Spleen (tissue), 11 donors: ENCODE data around the gene MED13. TPM values are rescaled to one million over a fixed set of nuclear protein-coding genes. Genes with fewer than 3 reads are reported as not detected.

Experiments
- DNase-seq: peaks from one replicate; pipeline ENCODE4 v3.0.0-alpha.2; 2020
- H3K27ac ChIP-seq, 8 donors: fragments of 200-600 bp; sonication (generic) in 7 of 8; 1 replicate in 4 of 8; 2 replicates in 4 of 8; pipeline versions ENCODE4 v1.5.0 to v1.8.0; 2016 to 2021; ENCODE audit warnings: inconsistent platforms in 4 of 8, mild to moderate bottlenecking in 4 of 8, moderate library complexity in 1 of 8
- H3K27me3 ChIP-seq, 7 donors: fragments of 200-600 bp; sonication (generic) in 6 of 7; replicated peaks in 1 of 7; 1 replicate in 4 of 7; 2 replicates in 3 of 7; pipeline versions ENCODE4 v1.5.0 to v1.8.0; 2016 to 2021; ENCODE audit warnings: inconsistent platforms in 3 of 7, mild to moderate bottlenecking in 1 of 7
- H3K36me3 ChIP-seq, 6 donors: fragments of 200-600 bp; sonication (generic) in 5 of 6; 1 replicate in 4 of 6; 2 replicates in 2 of 6; pipeline versions ENCODE4 v1.5.0 to v1.8.0; 2016 to 2021; ENCODE audit warnings: inconsistent platforms in 2 of 6
- H3K4me1 ChIP-seq, 6 donors: fragments of 200-600 bp; sonication (generic) in 5 of 6; 1 replicate in 3 of 6; 2 replicates in 3 of 6; pipeline versions ENCODE4 v1.5.0 to v1.8.0; 2016 to 2021; ENCODE audit warnings: inconsistent platforms in 3 of 6
- H3K4me3 ChIP-seq, 8 donors: fragments of 200-600 bp; sonication (generic) in 7 of 8; 1 replicate in 4 of 8; 2 replicates in 4 of 8; pipeline versions ENCODE4 v1.5.0 to v1.8.0; 2016 to 2021; ENCODE audit warnings: inconsistent platforms in 4 of 8, mild to moderate bottlenecking in 4 of 8, moderate library complexity in 2 of 8
- H3K9me3 ChIP-seq, 8 donors: fragments of 200-600 bp; sonication (generic) in 7 of 8; 1 replicate in 4 of 8; 2 replicates in 4 of 8; pipeline versions ENCODE4 v1.5.0 to v1.8.0; 2016 to 2021; ENCODE audit warnings: inconsistent platforms in 4 of 8
- CTCF ChIP-seq, 11 experiments: fragments of 200-600 bp in 7 of 11; fragments of 450-650 bp in 4 of 11; sonication (generic) in 4 of 11; IDR thresholded peaks in 8 of 11; conservative IDR thresholded peaks in 3 of 11; 1 replicate in 7 of 11; 2 replicates in 4 of 11; pipeline versions ENCODE4 v1.4.0 to v1.8.0; 2016 to 2021; ENCODE audit warnings: antibody characterized with exemption in 11 of 11, inconsistent platforms in 4 of 11, mild to moderate bottlenecking in 1 of 11
- POLR2A ChIP-seq, 3 donors: fragments of 450-650 bp; IDR thresholded peaks; one replicate each; pipeline ENCODE4 v1.5.1; 2017; ENCODE audit warnings: antibody characterized with exemption in 3 of 3, mild to moderate bottlenecking in 1 of 3
- POLR2AphosphoS5 ChIP-seq, 3 donors: sonication (generic); formaldehyde crosslinking; IDR thresholded peaks; one replicate each; pipeline ENCODE4 v1.5.1; 2017; ENCODE audit warnings: antibody characterized with exemption in 3 of 3
- WGBS, 5 donors: extraction: QIAGEN DNeasy Blood & Tissue Kit in 3 of 5; methylation state at CpG; one replicate each; pipeline versions ENCODE4 v1.1.5 to v1.1.7; 2013 to 2018; 5-methylcytosine and 5-hydroxymethylcytosine counted together
- intact Hi-C: fragments of 100-400 bp; cut with DNase I; formaldehyde crosslinking; loops from one replicate; pipeline ENCODE4 v1.15.0; 2023; ENCODE audit warnings: low total_unique reads
- polyA plus RNA-seq, 3 donors: library from polyadenylated mRNA; stranded (reverse); fragments of 200-250 nt; gene quantifications; one replicate each; pipeline ENCODE4 v1.2.1, GENCODE V29; 2013
- total RNA-seq, 7 donors: library from RNA; depleted of rRNA in 3 of 7; stranded (reverse); fragments of >200 nt in 3 of 7; fragmentation: NEBNext Ultra II Directional in 4 of 7; extraction: Animal tissue kit (Norgen Biotek cat#: 25700) in 4 of 7; gene quantifications; one replicate each; pipeline versions ENCODE4 v1.1.0 to v1.2.1, GENCODE V29; 2016 to 2021
- donor health status: healthy with polysubstance abuse.
- donor health status: DM: no; HTN: no; CAD: no; lungs with moderate emphysema.
- donor health status: DM: no; HTN: no; CAD: no.
- donor health status: Bipolar disorder and iron deficiency.
- donor health status: healthy.
- donor health status: DM: no; HTN: no; CAD: no.
- donor health status: DM: yes; HTN: yes; CAD: no.

Gene MED13
- total and polyA plus RNA-seq, 10 donors: 4.0 to 104 (median 79.8) TPM

DNA sequence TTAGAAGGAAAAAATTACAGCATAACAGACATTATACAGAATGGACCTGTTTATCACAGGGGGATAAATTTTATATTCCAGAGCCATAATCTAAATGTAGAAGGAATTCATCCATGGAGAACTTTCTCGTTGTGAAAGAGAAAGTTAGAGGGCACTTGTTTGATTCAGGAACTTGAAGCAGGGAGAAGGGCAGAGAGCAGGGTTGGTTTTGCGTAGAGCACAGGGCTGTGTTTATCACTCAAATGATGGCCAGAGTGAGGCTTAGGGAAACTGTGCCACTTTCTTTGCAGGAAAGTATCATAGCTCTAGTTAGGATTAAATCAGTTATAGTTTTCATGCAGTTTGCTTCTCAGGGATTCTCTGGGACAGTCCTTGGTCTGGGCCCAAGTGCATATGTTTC, 29.1 kb upstream of the MED13 start:
- DNase-seq: no peak
- Histone ChIP-seq H3K9me3 (no peaks in the 10 kb centered on the region), H3K4me3 (no peak overlapping the region), H3K27ac (no peak overlapping the region), H3K4me1 (peaks cover 3 to 22% (median 10%) of the 10 kb centered on the region in 6 donors), H3K27me3 (no peaks in the 10 kb centered on the region), H3K36me3 (no peaks in the 10 kb centered on the region)
- TF ChIP-seq CTCF (IDR thresholded peaks at IDR 0.05 in 8 of 11, conservative IDR thresholded peaks at IDR 0.05 in 3 of 11) (no peak), POLR2A (IDR thresholded peaks at IDR 0.05) (no peak), POLR2AphosphoS5 (IDR thresholded peaks at IDR 0.05) (no peak)
- WGBS, 5 donors: 26 to 50% (median 45%) methylated on average over 2 of the region's 2 CpGs
- intact Hi-C loops: no loop called here

DNA sequence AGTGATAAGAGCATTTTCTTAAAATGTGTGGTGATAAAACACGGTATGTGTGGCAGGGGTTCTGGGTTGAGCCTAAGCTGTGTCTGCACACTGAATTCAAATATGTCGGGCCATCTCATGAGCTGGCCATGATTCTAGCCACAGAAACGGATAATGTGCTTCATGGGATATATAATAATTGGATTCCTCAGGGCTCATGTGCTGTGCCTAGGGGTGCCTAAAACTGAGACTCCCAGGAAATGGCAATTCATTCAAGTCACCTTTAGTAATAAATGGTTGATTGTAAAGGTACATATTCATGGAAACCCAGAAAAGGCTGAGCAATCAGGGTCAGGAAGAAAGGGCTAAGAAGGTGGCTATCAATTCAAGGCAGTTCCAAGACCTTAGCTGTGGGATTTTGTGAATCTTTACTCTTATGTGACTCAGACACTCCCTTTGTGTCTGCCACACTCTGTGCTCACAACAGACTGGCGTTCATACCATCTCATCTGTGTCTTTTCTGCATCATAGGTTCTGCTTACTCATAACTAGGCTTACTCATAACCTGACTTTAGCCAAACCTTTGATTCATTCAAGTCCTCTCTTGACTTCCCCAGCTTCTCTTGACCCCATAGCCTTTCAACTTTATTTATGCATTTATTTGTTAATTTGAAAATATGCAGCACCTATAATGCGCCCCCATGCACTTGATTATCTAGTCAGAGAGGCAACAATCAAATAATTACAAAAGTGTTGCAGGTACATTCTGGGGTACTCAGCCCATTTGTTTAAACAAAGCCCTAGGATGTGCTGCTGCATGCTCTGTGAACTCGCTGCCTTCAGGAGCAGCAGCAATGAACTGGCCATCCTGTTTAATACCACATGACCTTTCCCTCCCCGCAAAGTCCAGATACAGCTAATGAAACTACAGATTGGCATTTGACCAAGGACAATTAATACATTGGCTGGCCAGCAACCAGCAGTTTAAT, 28.4 kb upstream of the MED13 start:
- Histone ChIP-seq H3K4me3 (no peak overlapping the region), H3K9me3 (no peaks in the 10 kb centered on the region), H3K27me3 (no peaks in the 10 kb centered on the region), H3K27ac (no peak overlapping the region), H3K36me3 (no peaks in the 10 kb centered on the region), H3K4me1 (peaks cover 3 to 15% (median 10%) of the 10 kb centered on the region in 6 donors)
- 64 to 76% (median 74%) methylated on average over 7 of the region's 7 CpGs for WGBS, 5 donors
- DNase-seq: no peak
- intact Hi-C loops: no loop called here
- TF ChIP-seq POLR2AphosphoS5 (IDR thresholded peaks at IDR 0.05) (no peak), CTCF (IDR thresholded peaks at IDR 0.05 in 8 of 11, conservative IDR thresholded peaks at IDR 0.05 in 3 of 11) (no peak), POLR2A (IDR thresholded peaks at IDR 0.05) (no peak)

- H3K36me3 ChIP-seq: no peaks in the 10 kb centered on the region
- TF ChIP-seq POLR2AphosphoS5 (IDR thresholded peaks at IDR 0.05) (no peak), POLR2A (IDR thresholded peaks at IDR 0.05) (no peak), CTCF (IDR thresholded peaks at IDR 0.05 in 8 of 11, conservative IDR thresholded peaks at IDR 0.05 in 3 of 11) (no peak)
- H3K27me3 ChIP-seq: no peaks in the 10 kb centered on the region
- WGBS, 5 donors: 86 to 94% (median 88%) methylated on average over 2 of the region's 2 CpGs
- H3K27ac ChIP-seq: no peak overlapping the region
- no peaks in the 10 kb centered on the region for H3K9me3 ChIP-seq
- DNase-seq: no peak
- H3K4me1 ChIP-seq: peaks cover 3 to 12% (median 7%) of the 10 kb centered on the region in 6 donors
- no peak overlapping the region for H3K4me3 ChIP-seq
- intact Hi-C loops: no loop called here
These were observed 27.7 kb upstream of the MED13 start for GRCh38 chr17:62092784-62093183.

DNA sequence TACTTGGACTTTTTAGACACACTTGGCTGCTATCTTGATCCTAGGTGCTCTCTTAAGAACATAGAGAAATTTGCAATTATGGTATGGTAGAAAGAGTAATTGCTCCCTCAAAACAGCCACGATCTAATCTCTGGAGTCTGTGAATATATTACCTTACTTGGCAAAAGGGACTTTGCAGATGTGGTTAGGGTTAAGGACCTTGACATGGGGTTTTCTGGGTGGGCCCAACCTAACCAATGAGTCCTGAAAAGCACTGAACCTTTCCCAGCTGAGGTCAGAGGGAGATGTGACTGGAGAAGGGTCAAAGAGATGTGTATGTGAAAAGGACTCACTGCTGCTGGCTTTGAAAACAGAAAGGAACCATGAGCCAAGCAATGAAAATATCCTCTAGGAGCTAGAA, 26.7 kb upstream of the MED13 start:
- 66 to 94% (median 83%) methylated on average over 1 of the region's 1 CpG for WGBS, 5 donors
- Histone ChIP-seq H3K27me3 (no peaks in the 10 kb centered on the region), H3K9me3 (no peaks in the 10 kb centered on the region), H3K27ac (no peak overlapping the region), H3K4me1 (peaks cover 3 to 12% (median 7%) of the 10 kb centered on the region in 6 donors), H3K36me3 (no peaks in the 10 kb centered on the region), H3K4me3 (no peak overlapping the region)
- DNase-seq: no peak
- TF ChIP-seq POLR2A (IDR thresholded peaks at IDR 0.05) (no peak), CTCF (IDR thresholded peaks at IDR 0.05 in 8 of 11, conservative IDR thresholded peaks at IDR 0.05 in 3 of 11) (no peak), POLR2AphosphoS5 (IDR thresholded peaks at IDR 0.05) (no peak)
- intact Hi-C loops: no loop called here
